Chondrocyte (in vitro differentiated cells): ENCODE data around the gene OPHN1. TPM values are rescaled to one million over a fixed set of nuclear protein-coding genes. Genes with fewer than 3 reads are reported as not detected.

Experiments used
- DNase-seq: peaks from one replicate; pipeline ENCODE4 v3.0.0; 2021; ENCODE audit warnings: mixed read lengths, low spot score
- H3K27ac Mint-ChIP-seq: one replicate; pipeline ENCODE4 v1.8.0; 2021; ENCODE audit warnings: mild to moderate bottlenecking, moderate library complexity, mixed read lengths; ENCODE audit not compliant: unreplicated experiment
- H3K27me3 Mint-ChIP-seq: 2 replicates; pipeline ENCODE4 v1.8.0; 2021; ENCODE audit warnings: low read depth, mixed read lengths
- H3K36me3 Mint-ChIP-seq: 2 replicates; pipeline ENCODE4 v1.8.0; 2021; ENCODE audit warnings: low read depth, mixed read lengths
- H3K4me1 Mint-ChIP-seq: 2 replicates; pipeline ENCODE4 v1.8.0; 2021; ENCODE audit warnings: low read depth, mild to moderate bottlenecking, mixed read lengths
- H3K4me3 Mint-ChIP-seq: one replicate; pipeline ENCODE4 v1.8.0; 2021; ENCODE audit warnings: mild to moderate bottlenecking, moderate library complexity, mixed read lengths; ENCODE audit not compliant: unreplicated experiment
- H3K9me3 Mint-ChIP-seq: 2 replicates; pipeline ENCODE4 v1.8.0; 2021; ENCODE audit warnings: low read depth, mixed read lengths
- total RNA-seq: library from RNA; stranded (reverse); gene quantifications from 3 replicates; pipeline ENCODE4 v1.2.1, GENCODE V29; 2021
- TF ChIP-seq, protein P1 (sequence below): fragments of 200-600 bp; sonication (generic); IDR thresholded peaks from 2 replicates; pipeline ENCODE4 v1.5.0; 2021; ENCODE audit warnings: antibody characterized with exemption, mild to moderate bottlenecking, moderate library complexity

OPHN1 gene
- total RNA-seq, 1 donor from 2014 or later = 6.1 TPM

DNA sequence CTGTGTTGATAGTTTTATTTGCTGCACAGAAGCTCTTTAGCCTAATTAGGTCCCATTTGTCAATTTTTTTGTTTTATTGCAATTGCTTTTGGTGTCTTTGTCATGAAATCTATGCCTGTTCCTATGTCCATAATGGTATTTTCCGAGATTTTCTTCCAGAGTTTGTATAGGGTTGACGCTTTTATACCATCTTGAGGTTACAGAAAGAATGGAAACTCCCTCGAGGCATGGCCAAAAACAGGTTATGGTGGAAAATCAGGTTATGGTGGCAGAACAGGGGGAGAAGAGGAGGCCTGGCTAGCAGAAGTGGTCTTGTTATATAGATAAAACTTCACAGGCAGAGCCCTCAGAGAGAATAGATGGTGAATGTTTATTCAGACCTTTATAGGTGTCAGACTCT lies 21.6 kb downstream of the OPHN1 start:
- H3K27ac Mint-ChIP-seq = no peak overlapping the region
- TF ChIP-seq, protein P1, sequence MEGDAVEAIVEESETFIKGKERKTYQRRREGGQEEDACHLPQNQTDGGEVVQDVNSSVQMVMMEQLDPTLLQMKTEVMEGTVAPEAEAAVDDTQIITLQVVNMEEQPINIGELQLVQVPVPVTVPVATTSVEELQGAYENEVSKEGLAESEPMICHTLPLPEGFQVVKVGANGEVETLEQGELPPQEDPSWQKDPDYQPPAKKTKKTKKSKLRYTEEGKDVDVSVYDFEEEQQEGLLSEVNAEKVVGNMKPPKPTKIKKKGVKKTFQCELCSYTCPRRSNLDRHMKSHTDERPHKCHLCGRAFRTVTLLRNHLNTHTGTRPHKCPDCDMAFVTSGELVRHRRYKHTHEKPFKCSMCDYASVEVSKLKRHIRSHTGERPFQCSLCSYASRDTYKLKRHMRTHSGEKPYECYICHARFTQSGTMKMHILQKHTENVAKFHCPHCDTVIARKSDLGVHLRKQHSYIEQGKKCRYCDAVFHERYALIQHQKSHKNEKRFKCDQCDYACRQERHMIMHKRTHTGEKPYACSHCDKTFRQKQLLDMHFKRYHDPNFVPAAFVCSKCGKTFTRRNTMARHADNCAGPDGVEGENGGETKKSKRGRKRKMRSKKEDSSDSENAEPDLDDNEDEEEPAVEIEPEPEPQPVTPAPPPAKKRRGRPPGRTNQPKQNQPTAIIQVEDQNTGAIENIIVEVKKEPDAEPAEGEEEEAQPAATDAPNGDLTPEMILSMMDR = no peak
- DNase-seq = no peak
- H3K36me3 Mint-ChIP-seq = no peaks in the 10 kb centered on the region
- peaks cover 20% of the 10 kb centered on the region for H3K4me1 Mint-ChIP-seq
- no peak overlapping the region for H3K4me3 Mint-ChIP-seq
- no peaks in the 10 kb centered on the region for H3K9me3 Mint-ChIP-seq
- H3K27me3 Mint-ChIP-seq = no peaks in the 10 kb centered on the region

DNA sequence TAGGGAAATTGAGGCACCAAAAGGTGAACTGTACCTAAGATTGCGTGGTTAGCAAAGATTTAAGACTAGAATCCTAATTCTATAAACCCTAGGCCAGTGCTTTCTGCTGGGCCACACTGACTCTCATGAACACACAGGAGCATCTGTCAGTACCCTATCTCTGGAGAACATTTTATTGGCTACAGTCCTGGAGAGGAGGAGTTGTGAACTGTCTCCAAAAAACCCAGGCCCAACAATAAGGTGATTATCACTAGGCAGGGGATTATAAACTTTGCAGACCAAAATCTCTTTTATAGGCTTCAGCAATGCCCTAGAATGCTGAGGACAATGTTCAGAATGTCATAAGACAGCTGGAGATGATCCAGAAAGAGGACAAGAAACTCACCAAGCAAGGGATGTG lies 24.1 kb downstream of the OPHN1 start:
- H3K9me3 Mint-ChIP-seq = no peaks in the 10 kb centered on the region
- TF ChIP-seq, protein P1 = no peak
- DNase-seq = no peak
- no peak overlapping the region for H3K27ac Mint-ChIP-seq
- H3K4me3 Mint-ChIP-seq = no peak overlapping the region
- H3K4me1 Mint-ChIP-seq = peaks cover 5% of the 10 kb centered on the region
- H3K27me3 Mint-ChIP-seq = no peaks in the 10 kb centered on the region
- H3K36me3 Mint-ChIP-seq = no peaks in the 10 kb centered on the region

DNA sequence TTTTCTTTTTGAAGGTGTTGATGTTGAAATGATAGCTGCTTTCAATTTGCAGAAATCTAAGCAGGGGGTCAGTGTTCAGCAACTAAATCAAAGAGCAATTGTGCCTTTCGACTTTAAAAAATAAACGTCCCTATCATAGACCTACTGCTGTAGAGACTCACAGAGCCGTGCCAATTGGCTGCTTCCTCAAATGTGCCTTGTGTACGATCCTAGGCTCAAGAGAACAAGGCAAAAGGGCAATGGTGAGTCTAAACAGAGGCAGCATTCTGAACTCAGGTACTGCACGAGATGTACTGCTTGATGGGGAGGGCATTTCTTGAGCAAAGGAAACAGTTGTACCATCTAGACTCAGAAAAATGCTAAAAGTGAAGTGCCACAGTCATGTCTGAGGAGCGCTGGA lies 29.8 kb downstream of the OPHN1 start:
- Mint-ChIP-seq H3K9me3 (peaks cover 9% of the 10 kb centered on the region), H3K4me3 (no peak overlapping the region), H3K27ac (no peak overlapping the region), H3K36me3 (no peaks in the 10 kb centered on the region), H3K27me3 (no peaks in the 10 kb centered on the region), H3K4me1 (peaks cover 18% of the 10 kb centered on the region)
- DNase-seq = no peak
- TF ChIP-seq, protein P1 = no peak

DNA sequence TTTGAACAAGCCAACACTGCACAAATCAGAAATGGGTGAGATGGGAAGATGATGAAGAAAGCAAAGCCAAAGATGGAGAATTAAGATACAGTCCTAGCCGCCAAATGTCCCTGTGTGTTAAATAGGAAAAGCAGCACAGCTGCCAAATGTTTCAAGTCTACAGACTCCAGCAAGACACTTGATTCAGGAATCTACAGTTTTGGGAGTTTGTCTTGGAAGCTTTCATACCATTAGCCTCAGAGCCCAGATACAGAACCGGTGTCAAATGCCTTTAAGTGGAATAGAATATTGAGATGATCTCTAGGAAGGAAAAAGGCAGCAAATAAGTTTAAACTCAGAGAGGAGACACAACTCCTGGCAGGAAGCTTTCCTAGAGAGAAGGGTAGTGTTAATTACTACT lies 30.3 kb downstream of the OPHN1 start:
- no peaks in the 10 kb centered on the region for H3K36me3 Mint-ChIP-seq
- no peaks in the 10 kb centered on the region for H3K27me3 Mint-ChIP-seq
- no peak overlapping the region for H3K4me3 Mint-ChIP-seq
- DNase-seq = no peak
- TF ChIP-seq, protein P1 = no peak
- peaks cover 9% of the 10 kb centered on the region for H3K9me3 Mint-ChIP-seq
- no peak overlapping the region for H3K27ac Mint-ChIP-seq
- H3K4me1 Mint-ChIP-seq = peaks cover 18% of the 10 kb centered on the region

DNA sequence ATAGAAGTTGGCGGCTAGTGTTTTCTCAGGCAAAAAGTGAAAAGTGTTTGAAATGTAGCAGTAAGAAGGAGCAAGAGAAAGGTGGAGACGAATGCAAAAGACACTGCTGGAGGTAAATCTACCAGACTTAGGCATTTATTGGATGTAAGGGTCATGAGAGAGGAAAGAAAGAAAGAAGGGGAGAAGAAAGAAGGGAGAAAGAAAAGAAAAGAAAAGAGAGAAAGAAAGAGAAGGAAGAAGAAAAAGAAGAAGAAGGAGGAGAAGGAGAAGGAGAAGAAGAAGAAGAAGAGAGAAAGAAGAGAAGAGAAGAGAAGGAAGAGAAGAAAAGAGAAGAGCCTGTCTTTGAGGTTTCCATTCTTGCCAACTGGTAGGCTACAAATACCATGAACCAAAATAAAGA lies 31.2 kb downstream of the OPHN1 start:
- Mint-ChIP-seq H3K4me3 (no peak overlapping the region), H3K4me1 (peaks cover 18% of the 10 kb centered on the region), H3K27me3 (no peaks in the 10 kb centered on the region), H3K36me3 (no peaks in the 10 kb centered on the region), H3K9me3 (peaks cover 9% of the 10 kb centered on the region), H3K27ac (no peak overlapping the region)
- TF ChIP-seq, protein P1 = no peak
- no peak for DNase-seq
